SK-N-SH (cell line): Measurements from ENCODE around the gene RIPPLY3. TPM values are rescaled to one million over a fixed set of nuclear protein-coding genes. Genes with fewer than 3 reads are reported as not detected.
A peak's percentile ranks its signal among the peaks of the same experiment; 100 is the strongest.

ENCODE experiments used
- CTCF ChIA-PET: fragments of 300-600, 350-600 bp; formaldehyde crosslinking; extraction: SDS; loops from one replicate; lab custom pipeline; 2021; lab: Yijun Ruan, JAX
- POLR2A ChIA-PET: fragments of 350-600 bp; sonication (Branson Sonifier 250); formaldehyde crosslinking; extraction: SDS; loops from one replicate; lab custom pipeline; 2020; ENCODE audit warnings: antibody characterized with exemption, inconsistent platforms; lab: Yijun Ruan, JAX
- DNase-seq: peaks from one replicate; pipeline ENCODE4 v3.0.0; 2012
- H2AFZ ChIP-seq: fragments of 200-600 bp; sonication (generic); 2 replicates; pipeline ENCODE4 v1.8.1; 2016; ENCODE audit warnings: antibody characterized with exemption, mild to moderate bottlenecking, low read depth
- H3F3A ChIP-seq: fragments of 200-600 bp; sonication (generic); replicated peaks from 2 replicates; pipeline ENCODE3; 2016; ENCODE audit warnings: antibody characterized with exemption, mild to moderate bottlenecking; ENCODE audit not compliant: insufficient read depth
- H3K27ac ChIP-seq, 2 experiments: fragments of 200-500 bp in 1 of 2; fragments of 200-600 bp in 1 of 2; sonication (Bioruptor generic) in 1 of 2; sonication (generic), shearing (Covaris generic) in 1 of 2; 2 replicates each; pipeline versions ENCODE4 v1.5.1 to v1.6.1; 2014 to 2016; ENCODE audit warnings: low read depth in 2 of 2, inconsistent platforms in 1 of 2, low read length in 1 of 2, mild to moderate bottlenecking in 1 of 2, mixed read lengths in 1 of 2
- H3K27me3 ChIP-seq: fragments of 200-600 bp; sonication (generic), shearing (Covaris generic); 2 replicates; pipeline ENCODE4 v1.6.1; 2016; ENCODE audit warnings: mixed run types; ENCODE audit not compliant: insufficient read depth
- H3K36me3 ChIP-seq, 2 experiments: fragments of 200-500 bp in 1 of 2; fragments of 200-600 bp in 1 of 2; sonication (Bioruptor generic) in 1 of 2; sonication (generic) in 1 of 2; replicated peaks in 1 of 2; 2 replicates each; pipeline versions ENCODE3 to v1.5.1; 2014 to 2016; ENCODE audit warnings: low read length in 1 of 2, mild to moderate bottlenecking in 1 of 2; ENCODE audit not compliant: insufficient read depth in 2 of 2, control insufficient read depth in 1 of 2
- H3K4me1 ChIP-seq, 2 experiments: fragments of 200-500 bp in 1 of 2; fragments of 200-600 bp in 1 of 2; sonication (Bioruptor generic) in 1 of 2; sonication (generic), shearing (Covaris generic) in 1 of 2; 2 replicates each; pipeline versions ENCODE4 v1.5.1 to v1.6.1; 2014 to 2016; ENCODE audit warnings: low read depth in 1 of 2, low read length in 1 of 2, mixed run types in 1 of 2; ENCODE audit not compliant: insufficient read depth in 2 of 2, control insufficient read depth in 1 of 2
- H3K4me2 ChIP-seq: fragments of 200-600 bp; sonication (generic), shearing (Covaris generic); 2 replicates; pipeline ENCODE4 v1.6.1; 2017; ENCODE audit warnings: mixed run types
- H3K4me3 ChIP-seq, 2 experiments: fragments of 200-500 bp in 1 of 2; fragments of 200-600 bp in 1 of 2; sonication (Bioruptor generic) in 1 of 2; sonication (generic), shearing (Covaris generic) in 1 of 2; 2 replicates each; pipeline versions ENCODE4 v1.5.1 to v1.8.1; 2014 to 2016; ENCODE audit warnings: low read depth in 2 of 2, inconsistent platforms in 1 of 2, low read length in 1 of 2, mild to moderate bottlenecking in 1 of 2, mixed read lengths in 1 of 2, moderate library complexity in 1 of 2
- H3K79me2 ChIP-seq: fragments of 200-600 bp; sonication (generic); 2 replicates; pipeline ENCODE4 v1.8.1; 2017; ENCODE audit warnings: mild to moderate bottlenecking; ENCODE audit not compliant: insufficient read depth
- H3K9ac ChIP-seq: fragments of 200-600 bp; sonication (generic); 2 replicates; pipeline ENCODE4 v1.6.1; 2017; ENCODE audit warnings: mixed run types
- H3K9me2 ChIP-seq: fragments of 200-600 bp; sonication (generic); 2 replicates; pipeline ENCODE4 v1.6.1; 2017; ENCODE audit warnings: mixed run types
- H3K9me3 ChIP-seq: fragments of 200-600 bp; sonication (generic); 2 replicates; pipeline ENCODE4 v1.6.1; 2017; ENCODE audit warnings: mixed run types, mild to moderate bottlenecking, moderate library complexity
- H4K20me1 ChIP-seq: fragments of 200-600 bp; sonication (generic); 2 replicates; pipeline ENCODE4 v1.6.1; 2017; ENCODE audit warnings: mild to moderate bottlenecking, mixed run types; ENCODE audit not compliant: insufficient read depth
- CTCF ChIP-seq: fragments of 200-600 bp; sonication (generic); IDR thresholded peaks from 2 replicates; pipeline ENCODE4 v1.6.1; 2017; ENCODE audit warnings: antibody characterized with exemption, mild to moderate bottlenecking, moderate library complexity
- EZH2phosphoT487 ChIP-seq: fragments of 200-600 bp; sonication (generic); IDR thresholded peaks from 2 replicates; pipeline ENCODE4 v1.6.1; 2017; ENCODE audit warnings: low read depth, mixed run types, mild to moderate bottlenecking, antibody characterized with exemption, moderate library complexity, borderline replicate concordance
- FOXM1 ChIP-seq: IDR thresholded peaks from 2 replicates; pipeline ENCODE4 v1.4.0; 2012; ENCODE audit warnings: low read depth, mild to moderate bottlenecking
- JUND ChIP-seq: IDR thresholded peaks from 2 replicates; pipeline ENCODE4 v1.4.0; 2012
- MXI1 ChIP-seq: IDR thresholded peaks from 2 replicates; pipeline ENCODE4 v1.6.1; 2012; ENCODE audit warnings: mild to moderate bottlenecking, low read depth, low read length, improper control_type of control experiment
- NFIC ChIP-seq: IDR thresholded peaks from 2 replicates; pipeline ENCODE4 v1.4.0; 2012; ENCODE audit warnings: borderline replicate concordance
- NRF1 ChIP-seq: IDR thresholded peaks from 2 replicates; pipeline ENCODE4 v1.6.1; 2012; ENCODE audit warnings: low read depth, mild to moderate bottlenecking, low read length
- REST ChIP-seq: IDR thresholded peaks from 2 replicates; pipeline ENCODE4 v1.6.1; 2012; ENCODE audit warnings: mild to moderate bottlenecking, low read depth, low read length, moderate library complexity
- SMC3 ChIP-seq: IDR thresholded peaks from 2 replicates; pipeline ENCODE4 v1.6.1; 2012; ENCODE audit warnings: low read depth, low read length, improper control_type of control experiment
- TAF1 ChIP-seq: IDR thresholded peaks from 2 replicates; pipeline ENCODE4 v1.6.1; 2012; ENCODE audit warnings: low read depth, mild to moderate bottlenecking, low read length, moderate library complexity, borderline replicate concordance
- USF1 ChIP-seq: IDR thresholded peaks from 2 replicates; pipeline ENCODE4 v1.4.0; 2012; ENCODE audit warnings: low read depth, borderline replicate concordance
- WGBS: methylation state at CpG from one replicate; pipeline ENCODE4 v1.1.6; 2017; ENCODE audit warnings: low lambda C conversion rate; 5-methylcytosine and 5-hydroxymethylcytosine counted together
- polyA plus RNA-seq, 3 experiments: library from polyadenylated mRNA; depleted of rRNA; stranded (reverse); fragments of >200 nt; gene quantifications; 2 replicates each; pipeline ENCODE4 v1.2.3, GENCODE V29; 2012

RIPPLY3 gene
- polyA plus RNA-seq, 1 of the 3 experiments (the other 2 are of a cell fraction), result 0.03 TPM

DNA sequence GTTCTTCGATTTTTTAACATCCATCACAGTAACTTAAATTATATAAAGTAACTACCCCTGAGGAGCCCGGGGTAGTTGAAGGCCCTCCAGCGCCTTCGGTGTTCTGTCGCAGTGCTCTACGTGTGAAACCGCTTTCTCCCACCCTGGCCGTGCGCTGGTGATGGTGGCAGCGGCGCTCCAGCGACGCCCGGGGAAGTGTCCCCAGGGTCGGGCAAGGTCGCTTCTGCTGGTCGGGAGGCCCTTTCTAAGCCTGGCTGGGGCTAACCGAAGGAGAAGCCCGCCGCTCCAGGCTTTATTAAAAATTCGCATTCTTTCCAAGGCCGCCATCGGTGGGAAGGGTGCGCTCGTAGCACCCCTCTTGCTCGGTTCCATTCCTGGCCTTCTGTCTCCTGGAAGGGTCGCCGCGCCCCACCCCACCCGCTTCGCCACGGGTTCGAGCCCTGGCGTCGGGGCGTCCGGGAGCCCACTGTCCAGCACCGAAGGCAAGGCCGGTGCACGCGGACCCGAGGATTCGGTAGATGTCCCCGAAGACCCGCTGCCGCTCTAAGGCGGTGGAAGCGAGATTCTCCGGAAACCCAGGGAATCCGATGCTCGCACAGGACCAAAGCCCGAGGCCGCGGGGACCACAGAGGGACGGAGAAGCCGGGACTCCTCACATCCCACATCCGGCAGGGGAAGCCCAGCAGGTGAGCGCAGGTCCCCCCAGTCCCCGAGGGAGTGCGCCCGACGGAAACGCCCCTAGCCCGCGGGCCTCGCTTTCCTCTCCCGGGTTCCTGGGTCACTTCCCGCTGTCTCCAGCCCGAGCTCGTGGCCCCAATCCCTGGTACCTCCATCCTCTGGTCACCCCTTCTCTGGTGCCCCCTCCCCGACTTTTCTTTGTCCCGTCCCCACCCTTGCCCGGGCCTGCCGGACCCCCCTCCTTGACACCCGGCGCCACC, 685 bp upstream of the RIPPLY3 start:
- ChIA-PET CTCF (interaction anchor here (1.6 to 3.5 kb wide), 3 partner anchors 16 to 28 kb away, joined by 4 to 21 read pairs (median 17); no protein-coding TSS in a partner anchor), POLR2A (interaction anchor here (1.3 kb wide), 1 partner anchor 16 kb away, joined by 4 read pairs; no protein-coding TSS in a partner anchor)
- DNase-seq, result peak; percentile 36
- Histone ChIP-seq H3F3A (peaks cover 4% of the 10 kb centered on the region), H3K27me3 (no peaks in the 10 kb centered on the region), H3K9me3 (no peaks in the 10 kb centered on the region), H3K79me2 (no peaks in the 10 kb centered on the region), H3K9ac (no peak overlapping the region), H3K36me3 (no peaks in the 10 kb centered on the region), H3K4me1 (no peaks in the 10 kb centered on the region; a peak in 1 of 4 replicates), H3K9me2 (no peaks in the 10 kb centered on the region), H3K4me3 (0 out of 4 replicates have a peak overlapping the region, but pooled peaks of 1 of the 2 experiments have one; percentile 46), H2AFZ (no peak overlapping the region), H3K4me2 (no peak overlapping the region), H3K27ac (no peak overlapping the region), H4K20me1 (no peaks in the 10 kb centered on the region)
- 86% methylated on average over 50 of the region's 76 CpGs for WGBS
- TF ChIP-seq USF1, result no peak

GRCh38 chr21:37008724-37009123, 2.2 kb downstream of the RIPPLY3 start:
- peaks cover 4% of the 10 kb centered on the region for H3F3A ChIP-seq
- H3K9me3 ChIP-seq, result no peaks in the 10 kb centered on the region
- no peak for TF ChIP-seq MXI1
- no peak overlapping the region for H2AFZ ChIP-seq
- ChIA-PET POLR2A (no interaction called here), CTCF (interaction anchor here (3.4 to 3.5 kb wide), 2 partner anchors 19 to 31 kb away, joined by 17 to 21 read pairs; no protein-coding TSS in a partner anchor)
- no peaks in the 10 kb centered on the region; a peak in 1 of 4 replicates for H3K4me1 ChIP-seq
- DNase-seq, result peak; percentile 27
- no peak overlapping the region for H3K9ac ChIP-seq
- no peak overlapping the region for H3K4me3 ChIP-seq
- H4K20me1 ChIP-seq, result no peaks in the 10 kb centered on the region
- H3K4me2 ChIP-seq, result no peak overlapping the region
- H3K27me3 ChIP-seq, result no peaks in the 10 kb centered on the region; the same call in 1 of the 2 replicates
- no peaks in the 10 kb centered on the region for H3K79me2 ChIP-seq
- H3K36me3 ChIP-seq, result no peaks in the 10 kb centered on the region
- WGBS, result 100% methylated on average over 6 of the region's 12 CpGs
- no peaks in the 10 kb centered on the region for H3K9me2 ChIP-seq
- no peak overlapping the region for H3K27ac ChIP-seq

DNA sequence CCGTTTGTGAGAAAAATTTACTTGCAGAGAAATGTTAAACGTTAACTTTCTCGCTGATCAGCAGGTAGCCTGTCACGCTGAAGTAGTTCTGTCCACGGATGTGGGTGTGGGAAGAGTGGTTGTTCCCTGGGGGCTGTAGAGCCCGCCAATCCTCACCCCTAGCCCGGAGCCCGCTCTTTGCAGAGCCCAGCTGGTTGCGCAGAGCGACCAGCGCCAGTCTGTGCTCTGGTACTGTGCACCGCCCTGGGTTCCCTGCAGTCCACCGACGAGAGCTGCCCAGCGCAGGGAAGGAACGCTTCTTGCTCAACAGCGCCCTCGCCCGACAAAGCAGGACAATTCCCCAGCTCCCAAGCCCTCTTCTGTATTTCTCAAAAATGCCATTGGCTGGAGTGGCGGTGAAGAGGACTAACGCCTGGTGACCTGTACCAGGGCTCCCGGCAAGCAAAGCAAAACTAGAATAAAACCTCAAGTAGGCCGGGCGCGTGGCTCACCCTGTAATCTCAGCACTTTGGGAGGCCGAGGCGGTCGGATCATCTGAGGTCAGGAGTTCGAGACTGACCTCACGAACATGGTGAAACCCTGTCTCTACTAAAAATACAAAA, 3.3 kb downstream of the RIPPLY3 start:
- peak overlapping the region; percentile 36 to 42; a peak in 3 of 4 replicates for H3K4me3 ChIP-seq
- peak overlapping the region; percentile 63; the same call in 1 of the 2 replicates for H2AFZ ChIP-seq
- peak; percentile 91 for DNase-seq
- no peaks in the 10 kb centered on the region for H3K9me2 ChIP-seq
- peaks cover 4% of the 10 kb centered on the region for H3F3A ChIP-seq
- H3K4me1 ChIP-seq, result no peaks in the 10 kb centered on the region; a peak in 1 of 4 replicates
- no peak overlapping the region for H3K9ac ChIP-seq
- H3K36me3 ChIP-seq, result no peaks in the 10 kb centered on the region
- H3K9me3 ChIP-seq, result no peaks in the 10 kb centered on the region
- ChIA-PET CTCF (interaction anchor here (0.6 to 3.1 kb wide), 29 partner anchors 9 to 195 kb away, joined by 3 to 31 read pairs (median 5); partner anchors contain the start of genes PIGP and TTC3), POLR2A (interaction anchor here (1.1 kb wide), 1 partner anchor 20 kb away, joined by 8 read pairs; no protein-coding TSS in a partner anchor)
- no peaks in the 10 kb centered on the region; the same call in 1 of the 2 replicates for H3K27me3 ChIP-seq
- no peak overlapping the region; a peak in 1 of 4 replicates for H3K27ac ChIP-seq
- no peaks in the 10 kb centered on the region for H3K79me2 ChIP-seq
- H4K20me1 ChIP-seq, result no peaks in the 10 kb centered on the region
- peak overlapping the region; percentile 67 for H3K4me2 ChIP-seq
- WGBS, result 39% methylated on average over 15 of the region's 30 CpGs
- TF ChIP-seq CTCF, result peak; percentile 85
- TF ChIP-seq REST, result no peak
- TF ChIP-seq EZH2phosphoT487, result no peak
- peak; percentile 53 for TF ChIP-seq NRF1
- no peak for TF ChIP-seq TAF1
- TF ChIP-seq FOXM1, result no peak
- no peak for TF ChIP-seq NFIC
- TF ChIP-seq SMC3, result peak; percentile 81
- TF ChIP-seq JUND, result no peak
